K562 (cell line): ENCODE results near the gene FGF11. TPM values are rescaled to one million over a fixed set of nuclear protein-coding genes. Genes with fewer than 3 reads are reported as not detected.
A peak's percentile ranks its signal among the peaks of the same experiment; 100 is the strongest.

Experiments
- ELF1 ChIP-seq: fragments of 200-800 bp; sonication (Bioruptor generic); IDR thresholded peaks from 2 replicates; pipeline ENCODE4 v1.6.1; 2016; ENCODE audit warnings: missing genetic modification characterization, missing compliant biosample characterization
- EP400 ChIP-seq: fragments of 450-650 bp; IDR thresholded peaks from 2 replicates; pipeline ENCODE4 v1.6.1; 2017; ENCODE audit warnings: antibody characterized with exemption, mild to moderate bottlenecking, moderate library complexity
- PHF8 ChIP-seq: fragments of 200-600 bp; sonication (generic); IDR thresholded peaks from 2 replicates; pipeline ENCODE4 v1.6.1; 2012; ENCODE audit warnings: mixed run types, mild to moderate bottlenecking, inconsistent platforms, low read length, moderate library complexity, borderline replicate concordance
- SP2 ChIP-seq: IDR thresholded peaks from 2 replicates; pipeline ENCODE4 v1.6.1; 2011; ENCODE audit warnings: mild to moderate bottlenecking, low read depth, low read length, moderate library complexity; ENCODE audit not compliant: poor library complexity, severe bottlenecking; ENCODE audit errors: extremely low read depth
- TRIM28 ChIP-seq: fragments of 450-650 bp; IDR thresholded peaks from 2 replicates; pipeline ENCODE4 v1.6.1; 2017
- polyA plus RNA-seq, 8 experiments: library from polyadenylated mRNA; depleted of rRNA in 4 of 8; stranded (reverse) in 5 of 8; unstranded in 3 of 8; fragments of >200 nt; fragmentation: Nextera tagmentation in 2 of 8; fragmentation: Illumina TruSeq in 1 of 8; extraction: Ambion mirVana in 2 of 8; extraction: Trizol in 1 of 8; gene quantifications; 2 replicates each; pipeline versions ENCODE4 v1.2.1 to v1.2.3, GENCODE V29; 2011 to 2014; ENCODE audit warnings: inconsistent platforms in 1 of 8, missing spikeins in 1 of 8
- total RNA-seq, 7 experiments: library from RNA; depleted of rRNA in 6 of 7; stranded (reverse); fragments of >200 nt in 6 of 7; fragmentation: Illumina TruSeq in 2 of 7; extraction: Trizol in 2 of 7; gene quantifications; 2 replicates each; pipeline versions ENCODE4 v1.2.1 to v1.2.3, GENCODE V29; 2011 to 2021; ENCODE audit warnings: low replicate concordance in 1 of 7
- TF ChIP-seq, protein P1 (sequence below): fragments of 200-800 bp; sonication (Bioruptor generic); IDR thresholded peaks from 2 replicates; pipeline ENCODE4 v1.6.1; 2017; ENCODE audit warnings: missing genetic modification characterization, missing compliant biosample characterization
- TF ChIP-seq, protein P2 (sequence below): fragments of 450-650 bp; IDR thresholded peaks from 2 replicates; pipeline ENCODE4 v1.6.1; 2016; ENCODE audit warnings: mild to moderate bottlenecking, moderate library complexity
- TF ChIP-seq, protein P3 (sequence below): IDR thresholded peaks from 2 replicates; pipeline ENCODE4 v1.6.1; 2011; ENCODE audit warnings: borderline replicate concordance, low read depth, mild to moderate bottlenecking, moderate library complexity, low read length; ENCODE audit not compliant: insufficient read depth, poor library complexity, severe bottlenecking
- TF ChIP-seq, protein P4 (sequence below): sonication (generic); formaldehyde crosslinking; IDR thresholded peaks from 2 replicates; pipeline ENCODE4 v1.8.0; 2022; ENCODE audit warnings: missing genetic modification reagents, mild to moderate bottlenecking, moderate library complexity, borderline replicate concordance

Gene FGF11
- total and polyA plus RNA-seq, 9 of the 15 experiments (the other 6 are each of a cell fraction or from before 2014, with no cell fraction given): 1.2 to 7.5 (median 3.0) TPM

DNA sequence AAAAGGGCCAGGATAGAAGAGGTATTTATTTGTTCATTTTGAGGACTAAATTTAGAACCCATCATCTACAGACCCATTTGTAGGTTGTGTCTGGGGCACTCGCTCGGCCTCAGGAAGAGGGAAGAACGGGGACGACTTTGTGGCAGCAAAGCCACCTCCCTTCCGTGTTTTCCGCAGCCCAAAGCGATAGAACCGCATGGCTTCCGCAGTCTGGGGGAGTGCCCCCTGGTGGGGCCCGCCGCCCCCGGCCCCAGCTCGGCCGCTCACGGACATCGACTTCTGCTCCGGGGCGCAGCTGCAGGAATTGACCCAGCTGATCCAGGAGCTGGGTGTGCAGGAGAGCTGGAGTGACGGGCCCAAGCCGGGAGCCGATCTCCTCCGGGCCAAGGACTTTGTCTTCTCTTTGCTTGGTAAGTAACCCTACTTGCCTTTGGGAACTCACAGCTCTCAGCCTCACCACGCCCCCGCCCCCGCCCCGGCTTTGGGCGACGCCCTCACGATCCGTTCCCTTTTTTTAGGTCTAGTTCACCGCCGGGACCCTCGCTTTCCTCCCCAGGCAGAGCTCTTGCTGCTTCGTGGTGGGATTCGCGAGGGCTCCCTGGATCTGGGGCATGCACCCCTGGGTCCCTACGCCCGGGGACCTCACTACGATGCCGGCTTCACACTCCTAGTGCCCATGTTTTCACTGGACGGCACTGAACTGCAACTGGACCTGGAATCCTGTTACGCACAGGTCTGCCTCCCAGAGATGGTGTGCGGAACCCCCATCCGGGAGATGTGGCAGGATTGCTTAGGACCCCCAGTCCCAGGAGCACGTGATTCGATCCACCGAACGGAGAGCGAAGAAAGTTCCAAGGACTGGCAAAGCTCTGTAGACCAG, 3.4 kb upstream of the FGF11 start (continued):
- TF ChIP-seq, protein P1, sequence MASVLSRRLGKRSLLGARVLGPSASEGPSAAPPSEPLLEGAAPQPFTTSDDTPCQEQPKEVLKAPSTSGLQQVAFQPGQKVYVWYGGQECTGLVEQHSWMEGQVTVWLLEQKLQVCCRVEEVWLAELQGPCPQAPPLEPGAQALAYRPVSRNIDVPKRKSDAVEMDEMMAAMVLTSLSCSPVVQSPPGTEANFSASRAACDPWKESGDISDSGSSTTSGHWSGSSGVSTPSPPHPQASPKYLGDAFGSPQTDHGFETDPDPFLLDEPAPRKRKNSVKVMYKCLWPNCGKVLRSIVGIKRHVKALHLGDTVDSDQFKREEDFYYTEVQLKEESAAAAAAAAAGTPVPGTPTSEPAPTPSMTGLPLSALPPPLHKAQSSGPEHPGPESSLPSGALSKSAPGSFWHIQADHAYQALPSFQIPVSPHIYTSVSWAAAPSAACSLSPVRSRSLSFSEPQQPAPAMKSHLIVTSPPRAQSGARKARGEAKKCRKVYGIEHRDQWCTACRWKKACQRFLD (CRISPR knock-in tag): 0 out of 2 replicates have a peak, but pooled peaks have one; percentile 43
- TF ChIP-seq ELF1 (tag) (peak; percentile 37; the same call in 1 of the 2 replicates), TRIM28 (no peak), PHF8 (peak; percentile 31; the same call in 1 of the 2 replicates), SP2 (no peak), EP400 (peak; percentile 83)
- TF ChIP-seq, protein P2, sequence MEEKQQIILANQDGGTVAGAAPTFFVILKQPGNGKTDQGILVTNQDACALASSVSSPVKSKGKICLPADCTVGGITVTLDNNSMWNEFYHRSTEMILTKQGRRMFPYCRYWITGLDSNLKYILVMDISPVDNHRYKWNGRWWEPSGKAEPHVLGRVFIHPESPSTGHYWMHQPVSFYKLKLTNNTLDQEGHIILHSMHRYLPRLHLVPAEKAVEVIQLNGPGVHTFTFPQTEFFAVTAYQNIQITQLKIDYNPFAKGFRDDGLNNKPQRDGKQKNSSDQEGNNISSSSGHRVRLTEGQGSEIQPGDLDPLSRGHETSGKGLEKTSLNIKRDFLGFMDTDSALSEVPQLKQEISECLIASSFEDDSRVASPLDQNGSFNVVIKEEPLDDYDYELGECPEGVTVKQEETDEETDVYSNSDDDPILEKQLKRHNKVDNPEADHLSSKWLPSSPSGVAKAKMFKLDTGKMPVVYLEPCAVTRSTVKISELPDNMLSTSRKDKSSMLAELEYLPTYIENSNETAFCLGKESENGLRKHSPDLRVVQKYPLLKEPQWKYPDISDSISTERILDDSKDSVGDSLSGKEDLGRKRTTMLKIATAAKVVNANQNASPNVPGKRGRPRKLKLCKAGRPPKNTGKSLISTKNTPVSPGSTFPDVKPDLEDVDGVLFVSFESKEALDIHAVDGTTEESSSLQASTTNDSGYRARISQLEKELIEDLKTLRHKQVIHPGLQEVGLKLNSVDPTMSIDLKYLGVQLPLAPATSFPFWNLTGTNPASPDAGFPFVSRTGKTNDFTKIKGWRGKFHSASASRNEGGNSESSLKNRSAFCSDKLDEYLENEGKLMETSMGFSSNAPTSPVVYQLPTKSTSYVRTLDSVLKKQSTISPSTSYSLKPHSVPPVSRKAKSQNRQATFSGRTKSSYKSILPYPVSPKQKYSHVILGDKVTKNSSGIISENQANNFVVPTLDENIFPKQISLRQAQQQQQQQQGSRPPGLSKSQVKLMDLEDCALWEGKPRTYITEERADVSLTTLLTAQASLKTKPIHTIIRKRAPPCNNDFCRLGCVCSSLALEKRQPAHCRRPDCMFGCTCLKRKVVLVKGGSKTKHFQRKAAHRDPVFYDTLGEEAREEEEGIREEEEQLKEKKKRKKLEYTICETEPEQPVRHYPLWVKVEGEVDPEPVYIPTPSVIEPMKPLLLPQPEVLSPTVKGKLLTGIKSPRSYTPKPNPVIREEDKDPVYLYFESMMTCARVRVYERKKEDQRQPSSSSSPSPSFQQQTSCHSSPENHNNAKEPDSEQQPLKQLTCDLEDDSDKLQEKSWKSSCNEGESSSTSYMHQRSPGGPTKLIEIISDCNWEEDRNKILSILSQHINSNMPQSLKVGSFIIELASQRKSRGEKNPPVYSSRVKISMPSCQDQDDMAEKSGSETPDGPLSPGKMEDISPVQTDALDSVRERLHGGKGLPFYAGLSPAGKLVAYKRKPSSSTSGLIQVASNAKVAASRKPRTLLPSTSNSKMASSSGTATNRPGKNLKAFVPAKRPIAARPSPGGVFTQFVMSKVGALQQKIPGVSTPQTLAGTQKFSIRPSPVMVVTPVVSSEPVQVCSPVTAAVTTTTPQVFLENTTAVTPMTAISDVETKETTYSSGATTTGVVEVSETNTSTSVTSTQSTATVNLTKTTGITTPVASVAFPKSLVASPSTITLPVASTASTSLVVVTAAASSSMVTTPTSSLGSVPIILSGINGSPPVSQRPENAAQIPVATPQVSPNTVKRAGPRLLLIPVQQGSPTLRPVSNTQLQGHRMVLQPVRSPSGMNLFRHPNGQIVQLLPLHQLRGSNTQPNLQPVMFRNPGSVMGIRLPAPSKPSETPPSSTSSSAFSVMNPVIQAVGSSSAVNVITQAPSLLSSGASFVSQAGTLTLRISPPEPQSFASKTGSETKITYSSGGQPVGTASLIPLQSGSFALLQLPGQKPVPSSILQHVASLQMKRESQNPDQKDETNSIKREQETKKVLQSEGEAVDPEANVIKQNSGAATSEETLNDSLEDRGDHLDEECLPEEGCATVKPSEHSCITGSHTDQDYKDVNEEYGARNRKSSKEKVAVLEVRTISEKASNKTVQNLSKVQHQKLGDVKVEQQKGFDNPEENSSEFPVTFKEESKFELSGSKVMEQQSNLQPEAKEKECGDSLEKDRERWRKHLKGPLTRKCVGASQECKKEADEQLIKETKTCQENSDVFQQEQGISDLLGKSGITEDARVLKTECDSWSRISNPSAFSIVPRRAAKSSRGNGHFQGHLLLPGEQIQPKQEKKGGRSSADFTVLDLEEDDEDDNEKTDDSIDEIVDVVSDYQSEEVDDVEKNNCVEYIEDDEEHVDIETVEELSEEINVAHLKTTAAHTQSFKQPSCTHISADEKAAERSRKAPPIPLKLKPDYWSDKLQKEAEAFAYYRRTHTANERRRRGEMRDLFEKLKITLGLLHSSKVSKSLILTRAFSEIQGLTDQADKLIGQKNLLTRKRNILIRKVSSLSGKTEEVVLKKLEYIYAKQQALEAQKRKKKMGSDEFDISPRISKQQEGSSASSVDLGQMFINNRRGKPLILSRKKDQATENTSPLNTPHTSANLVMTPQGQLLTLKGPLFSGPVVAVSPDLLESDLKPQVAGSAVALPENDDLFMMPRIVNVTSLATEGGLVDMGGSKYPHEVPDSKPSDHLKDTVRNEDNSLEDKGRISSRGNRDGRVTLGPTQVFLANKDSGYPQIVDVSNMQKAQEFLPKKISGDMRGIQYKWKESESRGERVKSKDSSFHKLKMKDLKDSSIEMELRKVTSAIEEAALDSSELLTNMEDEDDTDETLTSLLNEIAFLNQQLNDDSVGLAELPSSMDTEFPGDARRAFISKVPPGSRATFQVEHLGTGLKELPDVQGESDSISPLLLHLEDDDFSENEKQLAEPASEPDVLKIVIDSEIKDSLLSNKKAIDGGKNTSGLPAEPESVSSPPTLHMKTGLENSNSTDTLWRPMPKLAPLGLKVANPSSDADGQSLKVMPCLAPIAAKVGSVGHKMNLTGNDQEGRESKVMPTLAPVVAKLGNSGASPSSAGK: peak; percentile 22
- TF ChIP-seq, protein P3, sequence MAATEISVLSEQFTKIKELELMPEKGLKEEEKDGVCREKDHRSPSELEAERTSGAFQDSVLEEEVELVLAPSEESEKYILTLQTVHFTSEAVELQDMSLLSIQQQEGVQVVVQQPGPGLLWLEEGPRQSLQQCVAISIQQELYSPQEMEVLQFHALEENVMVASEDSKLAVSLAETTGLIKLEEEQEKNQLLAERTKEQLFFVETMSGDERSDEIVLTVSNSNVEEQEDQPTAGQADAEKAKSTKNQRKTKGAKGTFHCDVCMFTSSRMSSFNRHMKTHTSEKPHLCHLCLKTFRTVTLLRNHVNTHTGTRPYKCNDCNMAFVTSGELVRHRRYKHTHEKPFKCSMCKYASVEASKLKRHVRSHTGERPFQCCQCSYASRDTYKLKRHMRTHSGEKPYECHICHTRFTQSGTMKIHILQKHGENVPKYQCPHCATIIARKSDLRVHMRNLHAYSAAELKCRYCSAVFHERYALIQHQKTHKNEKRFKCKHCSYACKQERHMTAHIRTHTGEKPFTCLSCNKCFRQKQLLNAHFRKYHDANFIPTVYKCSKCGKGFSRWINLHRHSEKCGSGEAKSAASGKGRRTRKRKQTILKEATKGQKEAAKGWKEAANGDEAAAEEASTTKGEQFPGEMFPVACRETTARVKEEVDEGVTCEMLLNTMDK: peak; percentile 71
- TF ChIP-seq, protein P4, sequence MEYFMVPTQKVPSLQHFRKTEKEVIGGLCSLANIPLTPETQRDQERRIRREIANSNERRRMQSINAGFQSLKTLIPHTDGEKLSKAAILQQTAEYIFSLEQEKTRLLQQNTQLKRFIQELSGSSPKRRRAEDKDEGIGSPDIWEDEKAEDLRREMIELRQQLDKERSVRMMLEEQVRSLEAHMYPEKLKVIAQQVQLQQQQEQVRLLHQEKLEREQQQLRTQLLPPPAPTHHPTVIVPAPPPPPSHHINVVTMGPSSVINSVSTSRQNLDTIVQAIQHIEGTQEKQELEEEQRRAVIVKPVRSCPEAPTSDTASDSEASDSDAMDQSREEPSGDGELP (CRISPR knock-in tag): peak; percentile 85
